GM12878 (cell line): ENCODE data around the gene PPP1CC. TPM values are rescaled to one million over a fixed set of nuclear protein-coding genes. Genes with fewer than 3 reads are reported as not detected.

Experiments
- ATAC-seq: fragments of 200-7000 bp; cut with Tn5 transposase; 3 replicates; pipeline ENCODE4 v1.9.1; 2020; ENCODE audit warnings: mild to moderate bottlenecking, moderate library complexity
- BruUV-seq: library from RNA; stranded (reverse); fragments of 400-500 nt; replicated peaks from 2 replicates; lab custom pipeline; 2021; lab: Mats Ljungman, UMichigan
- CTCF ChIA-PET: fragments of 300-600 bp; sonication (Branson Sonifier 250); formaldehyde crosslinking; extraction: SDS; loops from one replicate; lab custom pipeline; 2021; ENCODE audit warnings: inconsistent platforms; lab: Yijun Ruan, JAX
- POLR2A ChIA-PET: fragments of 350-600 bp; formaldehyde crosslinking; extraction: SDS; loops from one replicate; lab custom pipeline; 2021; ENCODE audit warnings: inconsistent platforms; lab: Charles Lee
- RAD21 ChIA-PET: fragments of 300-600 bp; sonication (Branson Sonifier 250); formaldehyde crosslinking; loops from one replicate; lab custom pipeline; 2023; ENCODE audit warnings: antibody characterized with exemption; ENCODE audit not compliant: unreplicated experiment; lab: Charles Lee
- SMC1A ChIA-PET: fragments of 300-600 bp; sonication (Branson Sonifier 250); formaldehyde crosslinking; loops from one replicate; lab custom pipeline; 2023; ENCODE audit not compliant: unreplicated experiment, uncharacterized antibody; lab: Charles Lee
- DNase-seq: peaks from one replicate; pipeline ENCODE4 v3.0.0-alpha.2; 2011; ENCODE audit warnings: low read depth, low spot score
- FAIRE-seq: peaks from 3 replicates; lab custom pipeline; 2011; peaks lifted over from hg19 to GRCh38; lab: Jason Lieb, UNC
- H2AFZ ChIP-seq: 2 replicates; pipeline ENCODE4 v1.6.0; 2011; ENCODE audit warnings: low read depth, low read length, control low read depth; ENCODE audit not compliant: control insufficient read depth
- H3K27ac ChIP-seq: 2 replicates; pipeline ENCODE4 v1.5.1; 2011; ENCODE audit warnings: control low read depth; ENCODE audit not compliant: control insufficient read depth, insufficient read depth
- H3K27me3 ChIP-seq, 2 experiments: replicated peaks in 1 of 2; 2 replicates each; pipeline versions ENCODE4 v1.6.0 to v1.6.1; 2011; ENCODE audit warnings: low read length in 1 of 2; ENCODE audit not compliant: control insufficient read depth in 2 of 2, insufficient read depth in 2 of 2
- H3K36me3 ChIP-seq, 2 experiments: 2 replicates each; pipeline ENCODE4 v1.5.1; 2011; ENCODE audit warnings: low read length in 1 of 2; ENCODE audit not compliant: control insufficient read depth in 2 of 2, insufficient read depth in 2 of 2
- H3K4me1 ChIP-seq: 2 replicates; pipeline ENCODE4 v1.6.1; 2011; ENCODE audit warnings: mild to moderate bottlenecking, low read length, moderate library complexity, mixed read lengths; ENCODE audit not compliant: control insufficient read depth, insufficient read depth
- H3K4me2 ChIP-seq: 2 replicates; pipeline ENCODE4 v1.6.0; 2011; ENCODE audit warnings: control low read depth; ENCODE audit not compliant: control insufficient read depth, insufficient read depth
- H3K4me3 ChIP-seq: fragments of 200-600 bp; sonication (generic); 2 replicates; pipeline ENCODE4 v1.5.1; 2016
- H3K79me2 ChIP-seq: 2 replicates; pipeline ENCODE4 v1.6.0; 2011; ENCODE audit warnings: low read length; ENCODE audit not compliant: control insufficient read depth, insufficient read depth
- H3K9ac ChIP-seq: 2 replicates; pipeline ENCODE4 v1.8.0; 2011; ENCODE audit warnings: low read length, control low read depth, mixed read lengths; ENCODE audit not compliant: control insufficient read depth, insufficient read depth
- H3K9me3 ChIP-seq: replicated peaks from 3 replicates; pipeline ENCODE4 v1.5.1; 2011; ENCODE audit warnings: mild to moderate bottlenecking, low read length; ENCODE audit not compliant: control insufficient read depth, insufficient read depth
- H4K20me1 ChIP-seq: 2 replicates; pipeline ENCODE4 v1.6.0; 2011; ENCODE audit not compliant: control insufficient read depth, insufficient read depth
- DPF2 ChIP-seq: fragments of 450-650 bp; IDR thresholded peaks from 2 replicates; pipeline ENCODE4 v1.6.1; 2017; ENCODE audit warnings: mild to moderate bottlenecking
- EED ChIP-seq: sonication (generic); IDR thresholded peaks from 2 replicates; pipeline ENCODE4 v1.6.1; 2016; ENCODE audit warnings: antibody characterized with exemption, low read depth
- ETV6 ChIP-seq, 2 experiments: fragments of 450-650 bp in 1 of 2; IDR thresholded peaks in 1 of 2; conservative IDR thresholded peaks in 1 of 2; 2 replicates each; pipeline ENCODE4 v1.6.1; 2014; ENCODE audit warnings: antibody characterized with exemption in 1 of 2, borderline replicate concordance in 1 of 2, low read depth in 1 of 2, mild to moderate bottlenecking in 1 of 2, moderate library complexity in 1 of 2
- IKZF1 ChIP-seq: fragments of 450-650 bp; conservative IDR thresholded peaks from 2 replicates; pipeline ENCODE4 v1.6.1; 2017; ENCODE audit warnings: antibody characterized with exemption, mild to moderate bottlenecking
- KAT2A ChIP-seq: conservative IDR thresholded peaks from 2 replicates; pipeline ENCODE4 v1.6.1; 2011; ENCODE audit warnings: low read depth, low read length; ENCODE audit not compliant: control insufficient read depth
- NBN ChIP-seq: fragments of 450-650 bp; IDR thresholded peaks from 2 replicates; pipeline ENCODE4 v1.6.1; 2016
- PAX5 ChIP-seq: IDR thresholded peaks from 2 replicates; pipeline ENCODE4 v1.6.1; 2011; ENCODE audit warnings: low read depth, low read length, borderline replicate concordance
- RAD51 ChIP-seq: fragments of 450-650 bp; IDR thresholded peaks from 2 replicates; pipeline ENCODE4 v1.6.1; 2016; ENCODE audit warnings: moderate library complexity, mild to moderate bottlenecking, inconsistent platforms
- TBL1XR1 ChIP-seq: IDR thresholded peaks from 2 replicates; pipeline ENCODE4 v1.6.1; 2012; ENCODE audit warnings: low read depth, low read length, improper control_type of control experiment
- ZSCAN29 ChIP-seq: fragments of 450-650 bp; IDR thresholded peaks from 2 replicates; pipeline ENCODE4 v1.6.1; 2017; ENCODE audit warnings: mild to moderate bottlenecking, moderate library complexity
- WGBS: methylation state at CpG from one replicate; pipeline ENCODE4 v1.1.6; 2016; ENCODE audit warnings: low lambda C conversion rate; ENCODE audit not compliant: insufficient replicate concordance, insufficient coverage; ENCODE audit errors: missing lambda C conversion rate; 5-methylcytosine and 5-hydroxymethylcytosine counted together
- in situ Hi-C: fragments of 300-500 bp; cut with MboI; formaldehyde crosslinking; loops from 9 replicates; pipeline ENCODE4 v1.14.3; 2018; ENCODE audit warnings: mixed read lengths
- intact Hi-C: fragments of 100-400 bp; cut with micrococcal nuclease; formaldehyde crosslinking; loops from one replicate; pipeline ENCODE4 v1.14.2; 2022; ENCODE audit not compliant: unreplicated experiment
- polyA plus RNA-seq, 11 experiments: library from polyadenylated mRNA; depleted of rRNA in 4 of 11; unstranded in 6 of 11; stranded (reverse) in 5 of 11; fragments of >200 nt; fragmentation: Nextera tagmentation in 4 of 11; fragmentation: Illumina TruSeq in 1 of 11; extraction: Ambion mirVana in 4 of 11; extraction: Trizol in 1 of 11; gene quantifications; 1 replicate in 1 of 11; 2 replicates in 10 of 11; pipeline versions ENCODE4 v1.2.1 to v1.2.3, GENCODE V29; 2011 to 2016; ENCODE audit warnings: inconsistent platforms in 2 of 11, missing spikeins in 2 of 11, low read depth in 1 of 11
- total RNA-seq, 4 experiments: library from RNA; depleted of rRNA in 3 of 4; stranded (reverse); fragments of >200 nt in 3 of 4; fragmentation: Illumina TruSeq in 1 of 4; extraction: Trizol in 1 of 4; gene quantifications; 2 replicates each; pipeline versions ENCODE4 v1.2.1 to v1.2.3, GENCODE V29; 2013 to 2021
- TF ChIP-seq, protein P1 (sequence below): fragments of 450-650 bp; IDR thresholded peaks from 2 replicates; pipeline ENCODE4 v1.6.1; 2017; ENCODE audit warnings: mild to moderate bottlenecking, moderate library complexity
- TF ChIP-seq, protein P2 (sequence below): fragments of 450-650 bp; formaldehyde crosslinking; IDR thresholded peaks from 2 replicates; pipeline ENCODE4 v1.5.0; 2022; ENCODE audit warnings: mild to moderate bottlenecking, missing genetic modification characterization
- TF ChIP-seq, protein P3 (sequence below): fragments of 150-350 bp; IDR thresholded peaks from 2 replicates; pipeline ENCODE4 v1.6.1; 2016; ENCODE audit warnings: low read depth, low read length

PPP1CC gene
- total and polyA plus RNA-seq, 10 of the 15 experiments (the other 5 are each of a cell fraction or from before 2014, with no cell fraction given): 64.4 to 279 (median 157) TPM

DNA sequence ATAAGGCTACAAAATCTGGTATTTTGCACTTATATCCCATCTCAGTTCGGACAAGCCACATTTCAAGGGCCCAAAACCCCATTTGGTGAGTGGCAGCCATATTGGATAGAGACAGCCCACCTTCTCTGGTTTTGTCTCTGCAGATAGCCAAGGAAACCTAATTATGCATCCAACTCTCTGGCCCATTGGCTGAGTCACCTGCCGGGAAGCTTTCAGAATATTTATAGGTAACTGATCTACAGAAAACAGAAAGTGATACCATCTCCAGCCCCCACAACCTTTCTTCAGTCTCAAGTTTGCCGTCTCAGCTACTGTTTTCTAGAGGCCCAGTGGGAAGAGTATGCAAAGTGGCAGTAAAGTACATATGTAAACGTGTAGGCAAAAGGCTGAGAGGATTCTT is 33.7 kb upstream of the PPP1CC start:
- BruUV-seq: no TSS peak
- Histone ChIP-seq H3K4me3 (0 out of 2 replicates have a peak overlapping the region, but pooled peaks have one; percentile 41), H4K20me1 (no peaks in the 10 kb centered on the region), H3K27ac (peak overlapping the region; percentile 65), H3K9ac (no peak overlapping the region; the same call in 1 of the 2 replicates), H3K4me1 (peaks cover 40% of the 10 kb centered on the region), H3K9me3 (no peaks in the 10 kb centered on the region; the same call in 2 of the 3 replicates), H2AFZ (no peak overlapping the region; the same call in 1 of the 2 replicates), H3K36me3 (no peaks in the 10 kb centered on the region), H3K4me2 (peak overlapping the region; percentile 56), H3K27me3 (no peaks in the 10 kb centered on the region), H3K79me2 (no peaks in the 10 kb centered on the region)
- FAIRE-seq: peak; percentile 91
- WGBS: 2% methylated on average over 4 of the region's 4 CpGs
- RAD21 ChIA-PET: interaction anchor here (0.8 to 2.8 kb wide), 11 partner anchors 9 to 319 kb away, joined by 3 to 7 read pairs (median 3); no protein-coding TSS in a partner anchor
- DNase-seq: peak; percentile 96
- in situ Hi-C loops (no loop called here), intact Hi-C loops (no loop called here)
- POLR2A ChIA-PET: interaction anchor here (0.6 to 1.6 kb wide), 13 partner anchors 8 to 641 kb away, joined by 3 to 9 read pairs (median 4); partner anchors contain the start of gene PPP1CC
- CTCF ChIA-PET: interaction anchor here (0.7 to 2.2 kb wide), 7 partner anchors 14 to 174 kb away, joined by 3 to 9 read pairs (median 4); partner anchors contain the start of gene PPP1CC
- ATAC-seq: peak; percentile 96
- SMC1A ChIA-PET: interaction anchor here (0.6 to 2.7 kb wide), 14 partner anchors 18 to 175 kb away, joined by 3 to 6 read pairs (median 4); no protein-coding TSS in a partner anchor
- TF ChIP-seq NBN (no peak), PAX5 (0 out of 2 replicates have a peak, but pooled peaks have one; percentile 28), TBL1XR1 (0 out of 2 replicates have a peak, but pooled peaks have one; percentile 55), RAD51 (peak; percentile 39; the same call in 1 of the 2 replicates), ZSCAN29 (no peak), KAT2A (no peak), DPF2 (no peak; the same call in 1 of the 2 replicates), ETV6 (conservative IDR thresholded peaks at IDR 0.05 in 1 of 2, IDR thresholded peaks at IDR 0.05 in 1 of 2; ENCODE audit: borderline replicate concordance in 1 of 2, low read depth in 1 of 2) (0 out of 4 replicates have a peak, but pooled peaks of 1 of the 2 experiments have one; percentile 39), IKZF1 (peak; percentile 64), EED (peak; percentile 69)
- TF ChIP-seq, protein P1, sequence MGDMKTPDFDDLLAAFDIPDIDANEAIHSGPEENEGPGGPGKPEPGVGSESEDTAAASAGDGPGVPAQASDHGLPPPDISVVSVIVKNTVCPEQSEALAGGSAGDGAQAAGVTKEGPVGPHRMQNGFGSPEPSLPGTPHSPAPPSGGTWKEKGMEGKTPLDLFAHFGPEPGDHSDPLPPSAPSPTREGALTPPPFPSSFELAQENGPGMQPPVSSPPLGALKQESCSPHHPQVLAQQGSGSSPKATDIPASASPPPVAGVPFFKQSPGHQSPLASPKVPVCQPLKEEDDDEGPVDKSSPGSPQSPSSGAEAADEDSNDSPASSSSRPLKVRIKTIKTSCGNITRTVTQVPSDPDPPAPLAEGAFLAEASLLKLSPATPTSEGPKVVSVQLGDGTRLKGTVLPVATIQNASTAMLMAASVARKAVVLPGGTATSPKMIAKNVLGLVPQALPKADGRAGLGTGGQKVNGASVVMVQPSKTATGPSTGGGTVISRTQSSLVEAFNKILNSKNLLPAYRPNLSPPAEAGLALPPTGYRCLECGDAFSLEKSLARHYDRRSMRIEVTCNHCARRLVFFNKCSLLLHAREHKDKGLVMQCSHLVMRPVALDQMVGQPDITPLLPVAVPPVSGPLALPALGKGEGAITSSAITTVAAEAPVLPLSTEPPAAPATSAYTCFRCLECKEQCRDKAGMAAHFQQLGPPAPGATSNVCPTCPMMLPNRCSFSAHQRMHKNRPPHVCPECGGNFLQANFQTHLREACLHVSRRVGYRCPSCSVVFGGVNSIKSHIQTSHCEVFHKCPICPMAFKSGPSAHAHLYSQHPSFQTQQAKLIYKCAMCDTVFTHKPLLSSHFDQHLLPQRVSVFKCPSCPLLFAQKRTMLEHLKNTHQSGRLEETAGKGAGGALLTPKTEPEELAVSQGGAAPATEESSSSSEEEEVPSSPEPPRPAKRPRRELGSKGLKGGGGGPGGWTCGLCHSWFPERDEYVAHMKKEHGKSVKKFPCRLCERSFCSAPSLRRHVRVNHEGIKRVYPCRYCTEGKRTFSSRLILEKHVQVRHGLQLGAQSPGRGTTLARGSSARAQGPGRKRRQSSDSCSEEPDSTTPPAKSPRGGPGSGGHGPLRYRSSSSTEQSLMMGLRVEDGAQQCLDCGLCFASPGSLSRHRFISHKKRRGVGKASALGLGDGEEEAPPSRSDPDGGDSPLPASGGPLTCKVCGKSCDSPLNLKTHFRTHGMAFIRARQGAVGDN: no peak
- TF ChIP-seq, protein P2, sequence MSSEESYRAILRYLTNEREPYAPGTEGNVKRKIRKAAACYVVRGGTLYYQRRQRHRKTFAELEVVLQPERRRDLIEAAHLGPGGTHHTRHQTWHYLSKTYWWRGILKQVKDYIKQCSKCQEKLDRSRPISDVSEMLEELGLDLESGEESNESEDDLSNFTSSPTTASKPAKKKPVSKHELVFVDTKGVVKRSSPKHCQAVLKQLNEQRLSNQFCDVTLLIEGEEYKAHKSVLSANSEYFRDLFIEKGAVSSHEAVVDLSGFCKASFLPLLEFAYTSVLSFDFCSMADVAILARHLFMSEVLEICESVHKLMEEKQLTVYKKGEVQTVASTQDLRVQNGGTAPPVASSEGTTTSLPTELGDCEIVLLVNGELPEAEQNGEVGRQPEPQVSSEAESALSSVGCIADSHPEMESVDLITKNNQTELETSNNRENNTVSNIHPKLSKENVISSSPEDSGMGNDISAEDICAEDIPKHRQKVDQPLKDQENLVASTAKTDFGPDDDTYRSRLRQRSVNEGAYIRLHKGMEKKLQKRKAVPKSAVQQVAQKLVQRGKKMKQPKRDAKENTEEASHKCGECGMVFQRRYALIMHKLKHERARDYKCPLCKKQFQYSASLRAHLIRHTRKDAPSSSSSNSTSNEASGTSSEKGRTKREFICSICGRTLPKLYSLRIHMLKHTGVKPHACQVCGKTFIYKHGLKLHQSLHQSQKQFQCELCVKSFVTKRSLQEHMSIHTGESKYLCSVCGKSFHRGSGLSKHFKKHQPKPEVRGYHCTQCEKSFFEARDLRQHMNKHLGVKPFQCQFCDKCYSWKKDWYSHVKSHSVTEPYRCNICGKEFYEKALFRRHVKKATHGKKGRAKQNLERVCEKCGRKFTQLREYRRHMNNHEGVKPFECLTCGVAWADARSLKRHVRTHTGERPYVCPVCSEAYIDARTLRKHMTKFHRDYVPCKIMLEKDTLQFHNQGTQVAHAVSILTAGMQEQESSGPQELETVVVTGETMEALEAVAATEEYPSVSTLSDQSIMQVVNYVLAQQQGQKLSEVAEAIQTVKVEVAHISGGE (CRISPR knock-in tag): no peak
- TF ChIP-seq, protein P3, sequence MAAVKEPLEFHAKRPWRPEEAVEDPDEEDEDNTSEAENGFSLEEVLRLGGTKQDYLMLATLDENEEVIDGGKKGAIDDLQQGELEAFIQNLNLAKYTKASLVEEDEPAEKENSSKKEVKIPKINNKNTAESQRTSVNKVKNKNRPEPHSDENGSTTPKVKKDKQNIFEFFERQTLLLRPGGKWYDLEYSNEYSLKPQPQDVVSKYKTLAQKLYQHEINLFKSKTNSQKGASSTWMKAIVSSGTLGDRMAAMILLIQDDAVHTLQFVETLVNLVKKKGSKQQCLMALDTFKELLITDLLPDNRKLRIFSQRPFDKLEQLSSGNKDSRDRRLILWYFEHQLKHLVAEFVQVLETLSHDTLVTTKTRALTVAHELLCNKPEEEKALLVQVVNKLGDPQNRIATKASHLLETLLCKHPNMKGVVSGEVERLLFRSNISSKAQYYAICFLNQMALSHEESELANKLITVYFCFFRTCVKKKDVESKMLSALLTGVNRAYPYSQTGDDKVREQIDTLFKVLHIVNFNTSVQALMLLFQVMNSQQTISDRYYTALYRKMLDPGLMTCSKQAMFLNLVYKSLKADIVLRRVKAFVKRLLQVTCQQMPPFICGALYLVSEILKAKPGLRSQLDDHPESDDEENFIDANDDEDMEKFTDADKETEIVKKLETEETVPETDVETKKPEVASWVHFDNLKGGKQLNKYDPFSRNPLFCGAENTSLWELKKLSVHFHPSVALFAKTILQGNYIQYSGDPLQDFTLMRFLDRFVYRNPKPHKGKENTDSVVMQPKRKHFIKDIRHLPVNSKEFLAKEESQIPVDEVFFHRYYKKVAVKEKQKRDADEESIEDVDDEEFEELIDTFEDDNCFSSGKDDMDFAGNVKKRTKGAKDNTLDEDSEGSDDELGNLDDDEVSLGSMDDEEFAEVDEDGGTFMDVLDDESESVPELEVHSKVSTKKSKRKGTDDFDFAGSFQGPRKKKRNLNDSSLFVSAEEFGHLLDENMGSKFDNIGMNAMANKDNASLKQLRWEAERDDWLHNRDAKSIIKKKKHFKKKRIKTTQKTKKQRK: no peak
